GM19324 (cell line): Measurements from ENCODE around the gene SNRPD2.
A peak's percentile ranks its signal among the peaks of the same experiment; 100 is the strongest.
"Not testable (repeated sequence)": the region's sequence is repeated elsewhere in the genome, so short reads cannot be mapped to it uniquely, and the experiment has no call there.

ENCODE experiments used
- ATAC-seq: cut with Tn5 transposase; IDR thresholded peaks from one replicate; pipeline ENCODE4 v1.9.1; 2021; ENCODE audit warnings: mild to moderate bottlenecking, moderate library complexity; ENCODE audit not compliant: unreplicated experiment, low FRiP score

The SNRPD2 gene

GRCh38 chr19:45691516-45692186 lies at the start of gene SNRPD2:
SNRPD2 (minus strand) TSS chr19:45691953; CDS start chr19:45691888, 65 bp downstream.
- ATAC-seq, result peak; percentile 63

GRCh38 chr19:45739498-45740439 lies 48.0 kb upstream of the SNRPD2 start:
- no peak for ATAC-seq

GRCh38 chr19:45733160-45733810 lies 41.5 kb upstream of the SNRPD2 start, which contains the start of gene MEIOSIN:
MEIOSIN (plus strand) TSS chr19:45733439; CDS start chr19:45735377, 1,938 bp downstream.
- ATAC-seq, result no peak

- peak; percentile 94 for ATAC-seq
Measured at GRCh38 chr19:45730368-45731288, 38.9 kb upstream of the SNRPD2 start, which contains the start of gene FBXO46. FBXO46 (minus strand) TSS chr19:45730896; CDS start chr19:45713495, 17,401 bp downstream.

GRCh38 chr19:45729800-45730290 lies 38.1 kb upstream of the SNRPD2 start:
- no peak for ATAC-seq

GRCh38 chr19:45728683-45729082 lies 36.9 kb upstream of the SNRPD2 start:
- ATAC-seq, result not testable (repeated sequence)

GRCh38 chr19:45720065-45720464 lies 28.3 kb upstream of the SNRPD2 start:
- not testable (repeated sequence) for ATAC-seq

- no peak for ATAC-seq
Measured at GRCh38 chr19:45717983-45718650, 26.4 kb upstream of the SNRPD2 start.

- ATAC-seq, result peak; percentile 94
Measured at GRCh38 chr19:45717131-45717982, 25.6 kb upstream of the SNRPD2 start.

- ATAC-seq, result no peak
Measured at GRCh38 chr19:45716359-45717130, 24.8 kb upstream of the SNRPD2 start.

- ATAC-seq, result no peak
Measured at GRCh38 chr19:45715139-45715538, 23.4 kb upstream of the SNRPD2 start.

GRCh38 chr19:45713141-45713540 lies 21.4 kb upstream of the SNRPD2 start:
- ATAC-seq, result no peak

GRCh38 chr19:45712699-45713067 lies 20.9 kb upstream of the SNRPD2 start:
- ATAC-seq, result no peak

- no peak for ATAC-seq
Measured at GRCh38 chr19:45711851-45712698, 20.3 kb upstream of the SNRPD2 start.

- ATAC-seq, result no peak
Measured at GRCh38 chr19:45710356-45711130, 18.8 kb upstream of the SNRPD2 start.
